ENCODE measurements around the gene DIAPH3.
A peak's percentile ranks its signal among the peaks of the same experiment; 100 is the strongest.

Gene DIAPH3

GRCh38 chr13:59754411-59754810, 409.3 kb downstream of the DIAPH3 start:
- no peaks in the 10 kb centered on the region for H3K36me3 ChIP-seq (ENCODE audit: control insufficient read depth, low read length)
- H3K4me3 ChIP-seq (ENCODE audit: low read length), result no peak overlapping the region
- no peaks in the 10 kb centered on the region for H3K9me3 ChIP-seq (ENCODE audit: control insufficient read depth, insufficient read depth, low read length)
- no peak overlapping the region for H3K4me2 ChIP-seq (ENCODE audit: low read length)
- no peaks in the 10 kb centered on the region for H3K9me2 ChIP-seq (replicated peaks; ENCODE audit: control insufficient read depth, low read length)
- no peak overlapping the region for H3K27ac ChIP-seq (ENCODE audit: low read depth, low read length)
- no peak for TF ChIP-seq EZH2phosphoT487 (IDR thresholded peaks at IDR 0.05; ENCODE audit: borderline replicate concordance, low read length)
- TF ChIP-seq, protein P1, sequence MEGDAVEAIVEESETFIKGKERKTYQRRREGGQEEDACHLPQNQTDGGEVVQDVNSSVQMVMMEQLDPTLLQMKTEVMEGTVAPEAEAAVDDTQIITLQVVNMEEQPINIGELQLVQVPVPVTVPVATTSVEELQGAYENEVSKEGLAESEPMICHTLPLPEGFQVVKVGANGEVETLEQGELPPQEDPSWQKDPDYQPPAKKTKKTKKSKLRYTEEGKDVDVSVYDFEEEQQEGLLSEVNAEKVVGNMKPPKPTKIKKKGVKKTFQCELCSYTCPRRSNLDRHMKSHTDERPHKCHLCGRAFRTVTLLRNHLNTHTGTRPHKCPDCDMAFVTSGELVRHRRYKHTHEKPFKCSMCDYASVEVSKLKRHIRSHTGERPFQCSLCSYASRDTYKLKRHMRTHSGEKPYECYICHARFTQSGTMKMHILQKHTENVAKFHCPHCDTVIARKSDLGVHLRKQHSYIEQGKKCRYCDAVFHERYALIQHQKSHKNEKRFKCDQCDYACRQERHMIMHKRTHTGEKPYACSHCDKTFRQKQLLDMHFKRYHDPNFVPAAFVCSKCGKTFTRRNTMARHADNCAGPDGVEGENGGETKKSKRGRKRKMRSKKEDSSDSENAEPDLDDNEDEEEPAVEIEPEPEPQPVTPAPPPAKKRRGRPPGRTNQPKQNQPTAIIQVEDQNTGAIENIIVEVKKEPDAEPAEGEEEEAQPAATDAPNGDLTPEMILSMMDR (IDR thresholded peaks at IDR 0.05; ENCODE audit: low read depth, low read length, poor library complexity, severe bottlenecking), result no peak
- no peaks in the 10 kb centered on the region for H3K4me1 ChIP-seq (ENCODE audit: control insufficient read depth, low read length)
- no peaks in the 10 kb centered on the region for H3F3A ChIP-seq (ENCODE audit: control insufficient read depth, insufficient read depth)
- H3K27me3 ChIP-seq (ENCODE audit: control insufficient read depth, low read length), result no peaks in the 10 kb centered on the region
- no peaks in the 10 kb centered on the region for H4K20me1 ChIP-seq (ENCODE audit: control insufficient read depth, insufficient read depth, low read depth, low read length)
- no peaks in the 10 kb centered on the region for H3K79me2 ChIP-seq (ENCODE audit: control insufficient read depth, low read length)

DNA sequence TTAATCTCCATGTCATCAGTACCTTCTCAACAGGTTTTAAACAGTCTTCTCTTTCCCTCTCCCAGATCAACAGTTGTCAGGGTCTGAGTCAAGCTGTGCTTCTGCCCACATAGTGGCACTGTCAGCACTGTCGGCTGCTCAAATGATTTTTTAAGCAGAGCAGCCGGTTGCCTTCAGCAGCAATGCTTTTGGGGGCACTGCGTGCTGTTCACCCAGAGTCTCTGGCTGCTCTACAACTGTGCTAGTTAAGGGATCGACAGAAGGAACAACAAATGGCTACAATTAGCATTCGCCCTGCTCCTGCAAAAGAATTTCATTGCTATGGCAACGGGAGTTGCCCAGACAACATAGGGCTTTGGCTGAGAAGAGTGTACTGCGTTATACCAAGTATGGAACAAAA, 412.9 kb downstream of the DIAPH3 start:
- no peaks in the 10 kb centered on the region for H3K4me1 ChIP-seq (ENCODE audit: control insufficient read depth, low read length)
- no peaks in the 10 kb centered on the region for H3K9me2 ChIP-seq (replicated peaks; ENCODE audit: control insufficient read depth, low read length)
- no peak overlapping the region for H3K27ac ChIP-seq (ENCODE audit: low read depth, low read length)
- H4K20me1 ChIP-seq (ENCODE audit: control insufficient read depth, insufficient read depth, low read depth, low read length), result no peaks in the 10 kb centered on the region
- TF ChIP-seq, protein P1 (IDR thresholded peaks at IDR 0.05; ENCODE audit: low read depth, low read length, poor library complexity, severe bottlenecking), result no peak
- TF ChIP-seq EZH2phosphoT487 (IDR thresholded peaks at IDR 0.05; ENCODE audit: borderline replicate concordance, low read length), result no peak
- no peak overlapping the region for H3K4me3 ChIP-seq (ENCODE audit: low read length)
- H3K9me3 ChIP-seq (ENCODE audit: control insufficient read depth, insufficient read depth, low read length), result no peaks in the 10 kb centered on the region
- H3K27me3 ChIP-seq (ENCODE audit: control insufficient read depth, low read length), result no peaks in the 10 kb centered on the region
- no peak overlapping the region for H3K4me2 ChIP-seq (ENCODE audit: low read length)
- no peaks in the 10 kb centered on the region for H3K79me2 ChIP-seq (ENCODE audit: control insufficient read depth, low read length)
- H3K36me3 ChIP-seq (ENCODE audit: control insufficient read depth, low read length), result no peaks in the 10 kb centered on the region
- no peaks in the 10 kb centered on the region for H3F3A ChIP-seq (ENCODE audit: control insufficient read depth, insufficient read depth)

DNA sequence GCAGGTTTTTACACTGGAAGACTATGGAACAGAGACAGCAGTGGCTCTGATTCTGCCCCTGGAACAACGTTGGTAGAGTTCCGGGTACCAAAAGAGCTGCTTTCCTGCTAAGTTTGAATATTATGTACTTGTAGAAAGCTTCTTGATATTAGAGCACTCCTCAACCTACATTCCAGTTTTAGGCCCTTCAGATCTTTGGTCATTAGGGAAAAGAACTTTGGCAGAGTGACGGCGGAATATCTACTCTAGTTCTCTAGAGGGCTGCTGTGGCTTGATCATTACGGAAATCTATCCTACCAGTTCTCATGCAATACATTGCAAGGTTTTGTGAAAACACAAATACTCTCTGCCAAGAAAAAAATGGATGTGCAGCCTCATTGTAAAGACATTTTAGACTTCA, 415.7 kb downstream of the DIAPH3 start:
- Histone ChIP-seq H3K36me3 (ENCODE audit: control insufficient read depth, low read length) (no peaks in the 10 kb centered on the region), H3K9me2 (replicated peaks; ENCODE audit: control insufficient read depth, low read length) (no peaks in the 10 kb centered on the region), H3K9me3 (ENCODE audit: control insufficient read depth, insufficient read depth, low read length) (no peaks in the 10 kb centered on the region), H3K27ac (ENCODE audit: low read depth, low read length) (no peak overlapping the region), H4K20me1 (ENCODE audit: control insufficient read depth, insufficient read depth, low read depth, low read length) (no peaks in the 10 kb centered on the region), H3K27me3 (ENCODE audit: control insufficient read depth, low read length) (no peaks in the 10 kb centered on the region), H3K4me2 (ENCODE audit: low read length) (no peak overlapping the region), H3K4me3 (ENCODE audit: low read length) (no peak overlapping the region), H3K4me1 (ENCODE audit: control insufficient read depth, low read length) (no peaks in the 10 kb centered on the region), H3K79me2 (ENCODE audit: control insufficient read depth, low read length) (no peaks in the 10 kb centered on the region), H3F3A (ENCODE audit: control insufficient read depth, insufficient read depth) (no peaks in the 10 kb centered on the region)
- TF ChIP-seq, protein P1 (IDR thresholded peaks at IDR 0.05; ENCODE audit: low read depth, low read length, poor library complexity, severe bottlenecking), result no peak
- TF ChIP-seq EZH2phosphoT487 (IDR thresholded peaks at IDR 0.05; ENCODE audit: borderline replicate concordance, low read length), result no peak

- H3K79me2 ChIP-seq (ENCODE audit: control insufficient read depth, low read length), result no peaks in the 10 kb centered on the region
- no peak for TF ChIP-seq EZH2phosphoT487 (IDR thresholded peaks at IDR 0.05; ENCODE audit: borderline replicate concordance, low read length)
- TF ChIP-seq, protein P1 (IDR thresholded peaks at IDR 0.05; ENCODE audit: low read depth, low read length, poor library complexity, severe bottlenecking), result peak; percentile 11
- H3F3A ChIP-seq (ENCODE audit: control insufficient read depth, insufficient read depth), result no peaks in the 10 kb centered on the region
Observed at GRCh38 chr13:59747529-59747928, 416.2 kb downstream of the DIAPH3 start.

More at GRCh38 chr13:59747529-59747928, 416.2 kb downstream of the DIAPH3 start:
- Histone ChIP-seq H3K36me3 (ENCODE audit: control insufficient read depth, low read length) (no peaks in the 10 kb centered on the region), H3K27ac (ENCODE audit: low read depth, low read length) (no peak overlapping the region), H3K9me3 (ENCODE audit: control insufficient read depth, insufficient read depth, low read length) (no peaks in the 10 kb centered on the region), H3K4me1 (ENCODE audit: control insufficient read depth, low read length) (no peaks in the 10 kb centered on the region), H4K20me1 (ENCODE audit: control insufficient read depth, insufficient read depth, low read depth, low read length) (no peaks in the 10 kb centered on the region), H3K4me2 (ENCODE audit: low read length) (no peak overlapping the region), H3K27me3 (ENCODE audit: control insufficient read depth, low read length) (no peaks in the 10 kb centered on the region), H3K4me3 (ENCODE audit: low read length) (no peak overlapping the region), H3K9me2 (replicated peaks; ENCODE audit: control insufficient read depth, low read length) (no peaks in the 10 kb centered on the region)

Data from DOHH2 (cell line).